Suppressor macrophage treated with lipopolysaccharide for 1 hour (primary cell): Measurements from ENCODE around the gene HIF1A.
"Not testable (repeated sequence)": the region's sequence is repeated elsewhere in the genome, so short reads cannot be mapped to it uniquely, and the experiment has no call there.

Experiments
- DNase-seq, 3 donors: peaks; one replicate each; pipeline ENCODE4 v3.0.0-alpha.2; 2020 to 2022

The HIF1A gene

DNA sequence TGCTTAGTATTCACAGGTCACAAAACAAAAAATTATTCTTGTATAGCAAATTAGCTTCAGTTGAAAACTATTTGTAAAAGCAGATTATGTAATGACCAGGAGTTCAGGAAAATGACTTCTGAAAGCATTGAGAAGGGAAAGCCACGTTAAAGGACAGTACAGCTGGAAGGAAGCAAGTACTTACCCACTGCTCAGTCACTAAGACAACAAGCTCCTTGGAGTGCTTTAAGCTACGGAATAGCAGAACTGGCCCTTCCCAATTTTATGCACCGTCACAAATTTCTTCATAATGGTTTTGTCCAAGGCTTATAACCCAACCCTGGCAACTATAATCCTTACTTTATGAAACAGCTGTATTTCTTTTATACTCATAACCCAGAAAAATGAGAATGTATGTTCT lies 54.0 kb downstream of the HIF1A start:
- DNase-seq = peak; percentile 66 to 84 (median 83)

DNA sequence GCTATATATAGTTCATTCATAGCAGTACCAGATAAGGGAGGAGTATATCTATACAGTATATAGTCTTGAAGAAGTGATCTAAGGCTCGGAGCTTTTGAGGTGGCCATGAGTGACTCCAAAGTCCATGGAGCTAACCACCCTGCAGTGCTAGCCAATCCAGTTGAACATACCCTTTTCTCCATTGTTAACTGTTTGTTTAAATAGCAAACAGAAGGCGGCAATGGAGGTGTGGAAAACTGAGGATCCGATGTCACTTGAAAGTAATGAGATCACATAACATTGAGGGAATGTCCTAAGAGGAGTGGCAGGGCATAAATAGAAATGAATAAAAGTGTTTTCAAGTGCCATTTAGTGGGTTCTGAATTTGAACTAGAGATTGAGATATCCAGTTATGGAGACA lies 54.6 kb downstream of the HIF1A start:
- peak; percentile 20 to 53 (median 48) for DNase-seq

DNA sequence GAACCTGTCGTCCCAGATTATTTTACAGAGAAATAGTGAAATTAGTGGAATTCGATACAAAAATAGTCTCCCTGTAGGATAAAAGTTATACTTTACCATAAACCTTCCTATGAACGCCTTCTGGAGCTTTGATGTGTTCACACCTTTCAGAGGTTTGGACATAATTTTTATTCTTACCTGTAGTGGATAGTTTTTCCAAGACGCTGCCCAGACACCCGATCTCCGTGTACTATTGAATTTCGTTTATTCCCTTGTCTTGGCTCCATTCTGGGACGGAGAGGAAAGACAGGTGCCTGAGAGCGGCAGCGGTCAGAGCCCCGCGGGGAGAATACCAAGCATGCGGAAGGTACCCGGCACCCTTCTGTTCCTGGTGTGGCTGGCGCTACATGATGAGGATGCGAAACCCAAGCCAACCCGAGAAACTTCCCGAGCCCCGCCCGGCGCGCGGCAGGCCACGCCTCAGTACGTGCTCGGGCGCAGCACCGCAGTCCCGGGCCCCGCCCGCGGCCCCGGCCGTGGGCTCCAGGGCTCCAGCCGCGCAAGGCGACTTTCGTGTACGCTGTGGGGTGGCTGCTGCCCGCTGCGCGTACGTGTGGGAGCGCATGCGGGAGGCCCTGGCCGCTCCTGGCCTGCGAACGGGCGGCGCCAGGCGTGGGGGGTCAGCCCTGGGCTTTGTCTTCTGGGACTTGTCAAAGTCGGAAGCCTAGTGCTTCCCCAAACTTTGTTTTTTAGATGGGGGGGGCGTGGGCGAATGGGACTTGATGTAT lies 55.6 kb downstream of the HIF1A start:
- peak; percentile 94 to 97 (median 96) for DNase-seq

DNA sequence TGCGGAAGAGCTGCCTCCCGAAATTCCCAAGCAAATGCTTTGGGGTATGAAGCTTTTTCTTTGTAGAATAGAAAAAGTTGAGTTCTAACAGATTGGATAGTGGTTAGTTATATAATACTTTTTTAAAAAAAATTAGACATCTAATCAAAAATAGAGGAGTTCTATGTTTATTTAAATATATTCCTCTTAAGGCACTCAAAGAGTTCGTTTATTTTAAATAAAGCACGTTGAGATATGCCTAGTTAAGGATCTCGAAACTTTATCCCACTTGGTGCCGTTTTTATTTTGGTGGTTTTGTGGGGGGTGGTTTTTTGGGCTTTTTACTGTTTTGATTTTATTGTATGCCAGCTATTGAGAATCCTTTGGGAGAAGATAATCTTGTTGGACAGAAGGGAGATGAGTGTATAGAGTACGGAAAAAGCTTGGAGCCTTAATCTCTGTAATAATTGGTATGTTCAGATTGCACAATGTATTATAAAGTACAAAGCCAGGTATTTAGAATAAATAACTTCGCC lies 56.2 kb downstream of the HIF1A start:
- no peak for DNase-seq

DNA sequence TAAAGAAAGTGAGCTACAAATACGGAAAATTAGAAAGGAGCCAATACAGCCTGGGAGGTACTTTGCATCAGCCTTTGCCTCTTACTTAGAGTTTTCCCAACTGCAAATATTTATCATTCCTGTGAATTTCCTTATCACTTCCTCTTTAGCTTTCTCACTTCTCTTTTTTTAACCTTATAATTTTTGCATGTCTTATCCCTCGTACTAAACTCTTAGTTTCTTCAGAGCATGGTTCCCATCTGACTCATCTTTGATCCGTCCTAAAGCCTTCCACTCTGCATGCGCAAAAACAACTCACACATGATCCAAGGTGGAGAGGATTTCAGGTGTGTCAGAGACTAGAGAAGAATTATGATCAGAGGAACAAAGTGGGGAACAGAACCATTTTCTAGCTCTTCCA lies 57.3 kb downstream of the HIF1A start:
- peak; percentile 50 to 85 (median 85) for DNase-seq

DNA sequence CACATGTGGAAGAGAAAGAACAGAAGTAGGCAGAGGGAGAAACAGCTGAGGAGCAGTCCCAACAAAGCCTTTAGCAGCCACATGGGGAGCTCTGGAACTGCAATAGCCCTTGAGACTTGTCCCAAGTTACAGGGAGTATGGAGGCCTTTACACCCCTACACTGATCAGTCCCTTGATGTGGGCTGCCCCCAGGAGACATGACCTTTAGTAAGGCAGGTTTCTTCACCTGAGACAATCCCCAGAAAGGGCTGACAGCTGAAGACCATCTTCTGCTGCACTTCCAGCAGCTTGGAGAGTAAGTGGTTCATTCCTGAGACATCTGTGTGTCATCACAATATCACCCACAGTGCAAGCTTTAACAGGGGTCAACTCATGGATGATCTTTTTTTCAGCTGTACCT lies 58.3 kb downstream of the HIF1A start:
- peak in 1 of 3 donors; percentile 7 for DNase-seq

DNA sequence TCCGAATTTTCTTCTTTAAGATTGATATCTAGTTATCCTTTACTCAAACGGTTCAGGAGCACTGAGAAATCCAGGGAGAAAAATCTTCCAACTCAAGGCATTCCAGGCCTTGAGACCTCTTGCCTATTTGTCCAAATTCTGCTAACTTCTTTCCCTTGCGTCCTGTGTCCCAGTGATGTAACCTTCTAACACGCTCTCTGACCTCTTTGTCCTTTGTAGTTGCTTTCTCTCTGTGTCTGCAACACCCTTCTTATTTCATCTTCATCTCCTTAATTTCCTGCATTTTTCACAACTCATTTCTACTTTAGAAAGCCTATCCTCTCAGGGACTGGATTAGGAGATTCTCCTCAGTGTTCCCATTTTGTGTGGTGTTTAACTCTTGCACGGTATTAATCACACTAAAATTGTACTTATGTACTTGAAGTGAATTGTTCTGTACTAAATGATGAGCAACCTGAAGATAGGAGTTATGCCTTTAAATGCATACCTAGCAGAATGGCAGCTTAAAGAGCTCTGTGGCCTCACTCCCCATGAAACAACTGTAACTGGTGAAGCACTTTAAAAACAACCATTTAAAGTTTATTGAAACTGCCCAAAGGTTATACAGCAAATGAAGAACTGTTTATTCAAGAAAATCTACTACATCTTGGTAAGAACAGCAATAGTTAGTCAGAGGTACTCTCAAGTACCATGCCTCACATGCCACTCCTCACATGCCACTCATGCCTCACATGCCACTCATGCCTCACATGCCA lies 59.5 kb downstream of the HIF1A start:
- peak in 1 of 3 donors; percentile 16 for DNase-seq

DNA sequence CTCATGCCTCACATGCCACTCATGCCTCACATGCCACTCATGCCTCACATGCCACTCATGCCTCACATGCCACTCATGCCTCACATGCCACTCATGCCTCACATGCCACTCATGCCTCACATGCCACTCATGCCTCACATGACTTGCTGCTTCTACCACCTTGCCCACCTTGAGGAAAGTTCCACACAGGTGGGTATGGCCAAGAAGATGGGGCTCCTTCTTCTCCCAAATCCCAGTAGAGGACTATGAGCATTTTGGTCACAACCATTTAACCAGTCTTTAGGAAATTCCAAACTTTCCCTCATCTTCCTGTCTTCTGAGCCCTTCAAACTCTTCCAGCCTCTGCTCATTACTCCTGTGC lies 60.0 kb downstream of the HIF1A start:
- DNase-seq = not testable (repeated sequence)

DNA sequence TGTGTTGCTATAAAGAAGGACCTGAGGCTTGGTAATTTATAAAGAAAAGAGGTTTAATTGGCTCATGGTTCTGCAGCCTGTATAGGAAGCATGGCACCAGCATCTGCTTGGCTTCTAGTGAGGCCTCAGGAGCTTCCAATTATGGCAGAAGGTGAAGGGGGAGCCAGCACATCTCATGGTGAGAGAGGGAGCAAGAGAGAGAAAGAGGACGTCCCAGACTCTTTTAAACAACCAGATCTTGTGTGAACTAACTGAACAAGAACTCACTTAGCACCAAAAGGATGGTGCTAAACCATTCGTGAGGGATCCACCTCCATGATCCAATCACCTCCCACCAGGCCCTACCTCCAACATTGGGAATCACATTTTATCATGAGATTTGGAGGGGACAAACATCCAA lies 60.8 kb downstream of the HIF1A start:
- no peak for DNase-seq

DNA sequence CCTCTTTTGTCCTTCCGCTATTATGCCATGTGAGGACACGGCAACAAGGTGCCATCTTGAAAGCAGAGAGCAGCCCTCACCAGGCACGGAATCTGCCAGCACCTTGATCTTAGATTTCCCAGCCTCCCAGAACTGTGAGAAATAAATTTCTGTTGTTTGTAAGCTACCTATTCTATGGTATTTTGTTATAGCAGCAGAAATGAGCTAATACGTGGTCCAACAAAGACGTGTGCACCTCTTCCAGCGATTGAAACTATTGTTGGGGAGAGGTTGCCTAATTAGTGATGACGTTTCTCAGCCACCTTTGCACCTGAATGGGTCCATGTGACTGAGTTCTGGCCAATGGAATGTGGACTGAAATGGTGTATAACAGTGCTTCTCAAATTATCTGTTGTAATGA lies 64.6 kb downstream of the HIF1A start:
- no peak for DNase-seq

DNA sequence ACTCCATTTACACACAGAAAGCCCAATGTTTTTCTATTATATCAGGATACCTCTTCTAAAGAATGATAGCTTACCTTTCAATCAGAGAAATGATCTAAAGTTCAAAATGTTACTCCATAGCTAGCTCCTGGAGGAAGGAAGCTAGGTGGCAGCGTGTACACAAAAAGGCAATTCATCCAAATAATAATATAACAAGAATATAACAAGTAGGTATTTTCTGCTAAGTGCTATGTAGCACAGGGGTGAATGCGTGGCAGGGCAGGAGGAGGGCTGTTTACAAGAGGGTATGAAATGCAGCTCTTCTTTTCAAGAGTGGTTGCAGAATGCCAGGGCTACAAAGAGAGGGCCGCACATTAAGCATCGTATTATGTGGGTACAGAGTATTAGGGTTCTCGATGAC lies 66.2 kb downstream of the HIF1A start:
- no peak for DNase-seq

DNA sequence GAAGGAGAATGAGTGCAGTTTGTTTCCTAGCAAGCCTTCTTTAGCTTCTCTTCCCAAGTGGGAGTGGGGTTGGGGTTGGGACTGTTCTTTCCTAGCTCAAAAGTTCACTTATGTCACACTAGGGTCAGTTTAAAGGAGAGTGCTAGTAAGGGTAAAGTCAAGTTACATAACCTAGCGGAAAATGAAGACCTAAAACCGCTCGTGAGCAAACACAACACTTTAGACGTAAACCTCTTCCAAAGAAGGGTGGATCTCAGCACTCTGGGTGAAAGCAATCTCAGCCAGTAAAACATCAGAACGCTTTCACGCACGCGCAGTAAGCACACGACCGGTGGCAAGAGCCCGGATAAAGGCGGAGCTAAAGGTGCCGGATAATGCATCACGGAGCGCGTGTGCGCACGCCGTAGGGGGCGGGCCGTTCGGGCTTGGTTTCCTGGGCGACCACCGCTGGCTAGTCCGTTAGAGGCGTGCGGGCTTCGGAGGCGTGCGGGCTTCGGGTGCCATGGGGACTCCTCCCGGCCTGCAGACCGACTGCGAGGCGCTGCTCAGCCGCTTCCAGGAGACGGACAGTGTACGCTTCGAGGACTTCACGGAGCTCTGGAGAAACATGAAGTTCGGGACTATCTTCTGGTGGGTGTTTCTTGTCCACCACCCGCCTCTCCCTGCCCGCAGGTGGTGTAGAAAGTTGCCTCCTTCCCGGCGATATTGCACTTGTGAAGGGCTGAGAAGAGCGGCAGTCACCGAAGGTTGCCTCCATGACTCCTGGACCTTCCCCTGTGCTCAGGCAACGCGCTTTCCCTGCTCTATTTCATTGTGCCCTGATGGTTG lies 66.9 kb downstream of the HIF1A start, which contains the start of gene SNAPC1:
Gene SNAPC1, plus strand, starts transcription at position 462 of the 828 bp plus-strand sequence. Its CDS starts 41 bp downstream, at position 503.
- DNase-seq = peak; percentile 99 to 100 (median 99)

DNA sequence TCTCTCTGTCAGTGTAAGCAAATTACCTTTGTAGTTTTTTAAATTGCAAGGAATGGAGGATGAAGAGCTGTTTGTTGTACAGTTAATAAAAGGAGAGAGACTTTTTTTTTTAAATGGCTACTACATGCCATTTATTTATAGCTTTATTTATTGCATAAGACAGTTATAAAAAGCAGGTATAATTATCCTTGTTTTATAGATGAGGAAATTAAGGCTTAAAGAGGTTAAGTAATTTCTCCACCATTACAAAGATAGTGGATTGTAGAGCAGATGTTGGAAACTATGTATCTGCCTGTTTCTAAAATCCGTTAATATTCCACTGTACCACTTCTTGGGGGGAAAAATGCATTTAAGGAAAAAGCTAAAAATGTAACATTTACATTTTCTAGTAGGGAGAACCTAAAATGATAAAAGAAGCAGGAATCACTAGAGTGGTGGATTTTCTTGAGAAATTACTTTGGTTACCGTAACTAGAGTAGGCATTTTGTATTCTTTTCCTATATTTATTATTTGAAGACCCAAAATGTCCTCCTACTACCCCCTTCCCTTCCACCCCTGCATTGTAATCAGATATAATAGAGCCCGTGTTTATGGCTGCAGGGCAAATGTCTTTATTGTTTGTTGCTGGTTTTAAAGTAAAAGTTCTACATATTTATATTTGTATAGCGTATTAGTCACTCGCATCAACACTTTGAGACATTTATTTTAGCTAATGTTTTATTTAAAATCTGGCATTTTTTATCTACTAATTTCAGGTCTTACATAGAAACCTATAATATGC lies 69.2 kb downstream of the HIF1A start:
- DNase-seq = no peak

DNA sequence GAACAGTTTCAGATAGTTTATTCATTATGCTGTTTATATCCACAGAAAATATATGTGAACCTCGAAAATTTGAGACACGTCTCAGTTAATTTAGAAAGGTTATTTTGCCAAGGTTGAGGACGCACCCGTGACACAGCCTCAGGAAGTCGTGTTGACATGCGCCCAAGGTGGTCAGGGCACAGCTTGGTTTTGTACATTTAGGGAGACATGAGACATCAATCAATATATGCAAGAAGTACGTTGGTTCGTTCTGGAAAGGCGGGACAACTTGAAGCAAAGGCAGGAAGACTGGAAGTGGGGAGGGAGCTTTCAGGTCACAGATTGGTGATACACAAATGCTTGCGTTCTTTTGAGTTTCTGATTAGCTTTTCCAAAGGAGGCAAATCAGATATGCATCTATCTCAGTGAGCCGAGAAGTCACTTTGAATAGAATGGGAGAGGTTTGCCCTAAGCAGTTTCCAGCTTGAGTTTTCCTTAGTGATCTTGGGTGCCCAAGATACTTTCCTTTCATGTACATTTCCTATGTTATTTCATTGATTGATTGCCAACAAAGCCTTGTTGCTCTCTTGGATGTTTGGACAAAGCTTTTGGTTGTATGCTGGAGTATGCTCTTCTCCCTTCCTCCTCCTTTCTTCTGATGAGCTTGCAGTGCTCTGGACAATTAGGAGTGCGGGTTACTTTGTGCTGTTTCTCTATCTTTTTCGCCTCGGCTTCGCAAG lies 70.1 kb downstream of the HIF1A start:
- DNase-seq = no peak

DNA sequence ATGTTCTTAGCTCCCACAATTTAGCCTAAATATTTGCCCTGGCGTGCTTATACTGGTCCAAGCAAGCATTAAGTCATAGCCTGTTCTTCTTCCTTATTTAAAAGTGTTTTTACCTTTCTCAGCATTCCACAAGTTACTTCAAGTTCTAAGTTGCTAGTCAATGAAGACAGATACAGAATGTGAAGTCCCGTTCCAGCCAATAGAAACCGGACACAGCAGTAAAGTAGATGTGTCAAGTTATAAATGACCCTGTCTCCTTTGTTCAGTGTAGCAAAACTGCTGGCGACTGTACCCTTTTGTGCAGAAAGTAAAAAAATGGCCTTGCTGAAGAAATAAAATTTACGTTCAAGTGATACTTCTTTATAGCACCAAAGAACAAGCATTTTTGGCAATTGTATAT lies 70.8 kb downstream of the HIF1A start:
- DNase-seq = no peak

DNA sequence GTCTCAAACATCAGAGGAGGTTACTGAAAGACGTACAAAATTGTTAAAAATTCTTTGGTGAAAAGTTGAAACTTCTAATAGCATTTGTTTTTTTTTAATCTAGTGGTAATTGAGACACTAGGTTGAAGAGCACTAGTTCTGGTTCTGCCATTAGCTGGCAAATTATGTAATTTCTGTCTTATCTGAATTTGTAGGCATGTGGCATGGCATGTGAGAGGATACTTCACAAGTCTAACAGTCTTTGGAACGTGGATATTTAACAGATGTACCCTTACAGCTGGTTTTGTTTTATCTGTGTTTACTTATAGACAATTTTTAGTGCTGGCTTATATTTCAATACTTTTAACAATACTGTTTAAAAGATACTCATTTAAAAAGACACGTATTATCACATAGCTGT lies 72.9 kb downstream of the HIF1A start:
- DNase-seq = no peak

DNA sequence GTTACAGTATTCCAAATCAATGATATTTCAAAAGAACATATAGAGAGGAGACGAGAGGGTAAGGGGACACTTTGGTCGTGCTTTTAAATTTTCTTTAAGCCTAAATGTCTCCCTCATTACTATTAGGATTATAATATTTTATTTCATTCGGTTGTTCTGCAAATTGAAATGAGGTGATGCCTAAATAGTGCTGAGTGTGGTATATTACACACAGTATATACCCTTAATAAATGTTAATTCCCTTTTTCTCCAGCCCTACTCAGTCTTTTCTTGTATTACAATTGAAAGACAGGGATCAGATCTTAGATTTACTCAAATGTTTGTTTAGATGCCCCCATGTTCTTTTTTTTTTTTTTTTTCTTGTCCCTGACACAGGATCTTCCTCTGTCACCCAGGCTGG lies 74.6 kb downstream of the HIF1A start:
- no peak for DNase-seq

DNA sequence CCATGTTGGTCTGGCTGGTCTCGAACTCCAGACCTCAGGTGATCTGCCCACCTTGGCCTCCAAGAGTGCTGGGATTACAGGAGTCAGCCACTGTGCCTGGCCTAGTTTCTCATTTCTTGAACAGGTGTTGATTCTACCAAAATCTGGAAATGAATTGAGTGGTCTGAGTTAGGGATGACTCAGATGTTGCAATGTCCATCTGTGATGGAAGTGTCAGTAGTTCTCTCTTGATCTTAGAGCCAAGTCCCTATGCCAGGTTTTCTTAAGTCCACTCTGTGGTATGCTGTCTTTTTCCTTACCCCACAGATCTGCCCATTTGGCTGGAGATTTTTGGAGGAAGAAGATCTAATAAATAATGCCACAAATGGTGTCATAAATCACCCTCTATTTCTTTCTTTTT lies 79.5 kb downstream of the HIF1A start:
- no peak for DNase-seq

DNA sequence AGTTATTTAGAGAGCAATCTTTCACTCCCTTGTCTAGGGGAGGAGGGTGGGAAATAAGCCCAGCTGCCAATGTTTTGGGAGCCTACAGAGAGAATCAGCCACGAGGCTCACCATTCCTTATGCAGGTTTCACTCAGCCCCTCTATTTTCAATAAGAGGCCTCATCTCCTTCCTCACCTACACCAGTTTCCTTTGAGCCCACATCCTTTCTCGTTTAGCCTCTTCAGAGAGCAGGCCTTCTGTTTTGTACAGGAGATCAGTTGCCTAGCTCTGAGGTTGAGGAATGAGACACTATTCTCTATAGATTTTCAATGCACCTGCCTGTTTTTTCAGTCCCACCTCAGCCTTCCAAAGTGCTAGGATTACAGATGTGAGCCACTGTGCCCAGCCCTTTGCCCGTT lies 84.8 kb downstream of the HIF1A start:
- no peak for DNase-seq

DNA sequence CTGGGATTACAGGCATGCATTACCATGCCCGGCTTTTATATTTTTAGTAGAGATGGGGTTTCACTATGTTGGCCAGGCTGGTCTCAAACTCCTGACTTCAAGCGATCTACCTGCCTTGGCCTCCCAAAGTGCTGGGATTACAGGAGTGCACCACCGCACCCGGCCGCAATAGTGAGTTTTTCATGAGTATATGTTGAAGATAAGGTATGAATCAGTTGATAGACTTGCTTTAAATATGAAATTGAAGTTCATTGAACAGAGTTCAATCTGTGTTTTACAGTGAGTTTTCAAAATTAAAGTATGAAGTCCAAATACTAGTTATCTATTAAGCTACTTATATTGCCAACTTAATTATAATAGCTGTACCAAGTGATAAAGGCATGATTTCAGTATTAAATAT lies 102.0 kb downstream of the HIF1A start:
- no peak for DNase-seq
